GM19467 (cell line): ENCODE data around the gene CCDC33.

Source experiments
- ATAC-seq: cut with Tn5 transposase; IDR thresholded peaks from one replicate; pipeline ENCODE4 v1.9.1; 2021; ENCODE audit warnings: mild to moderate bottlenecking, moderate library complexity; ENCODE audit not compliant: unreplicated experiment

Gene CCDC33

DNA sequence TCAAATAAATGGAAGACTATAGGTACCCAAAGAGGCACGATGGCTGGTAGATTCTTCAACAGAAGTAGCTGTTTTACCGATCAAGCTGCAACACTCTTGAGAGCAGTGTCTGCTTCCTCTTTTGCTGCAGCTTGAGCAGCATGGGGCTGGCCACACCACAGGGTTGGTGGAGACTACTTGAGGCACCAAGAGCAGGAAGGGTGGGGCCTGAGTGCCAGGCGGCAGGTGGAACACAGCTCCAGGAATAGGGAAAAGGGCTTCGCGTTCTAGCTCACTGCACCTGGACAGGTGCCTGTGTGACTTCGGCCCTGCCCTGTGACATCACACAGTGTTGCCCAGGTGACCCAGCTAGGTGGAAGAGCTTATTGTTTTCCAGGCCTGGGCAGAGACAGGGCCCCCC lies at the start of gene CCDC33:
TSS of gene CCDC33 (plus strand) at position 365 of the 400 bp plus-strand sequence. CDS start 394 bp downstream, outside the sequence.
- no peak for ATAC-seq

DNA sequence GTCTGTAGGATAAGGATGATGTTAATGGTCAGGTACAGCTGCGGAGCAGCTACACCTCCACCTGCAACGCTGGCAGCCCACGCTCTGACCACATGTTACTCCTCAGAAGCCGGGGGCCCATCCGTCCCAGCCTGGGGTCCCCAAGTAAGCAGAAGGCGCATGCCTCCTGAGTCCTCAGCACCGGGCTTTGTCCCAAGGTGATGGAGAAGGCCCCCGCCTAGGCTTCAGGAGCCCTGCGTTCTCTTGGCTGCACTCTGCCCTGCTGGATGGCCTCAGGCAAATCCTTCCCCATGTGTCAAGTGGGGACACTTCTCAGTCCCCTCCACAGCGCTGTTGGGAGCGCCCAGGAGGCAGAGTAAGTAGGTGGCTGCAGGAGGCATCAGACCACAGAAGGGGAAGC lies 47.9 kb upstream of the CCDC33 start:
- no peak for ATAC-seq

DNA sequence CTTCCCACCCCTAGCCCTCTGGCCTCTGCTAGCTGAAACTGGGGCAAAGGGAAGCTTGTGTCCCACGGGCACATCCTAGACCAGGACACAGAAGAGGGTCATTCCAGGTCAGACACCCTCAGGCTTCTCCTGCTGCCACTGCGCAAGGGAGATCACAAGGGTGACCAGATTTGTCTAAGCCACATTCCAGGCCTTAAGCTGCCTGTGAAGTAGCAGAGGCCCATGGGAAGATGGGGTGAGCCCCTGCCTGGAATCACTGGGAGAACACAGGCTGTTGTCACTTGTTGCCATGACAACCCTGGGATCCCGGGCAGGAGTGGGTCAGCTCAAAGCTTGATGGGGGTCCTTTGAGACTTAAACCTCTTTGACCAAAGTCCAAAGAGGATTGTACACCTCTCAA lies 44.3 kb upstream of the CCDC33 start:
- no peak for ATAC-seq

DNA sequence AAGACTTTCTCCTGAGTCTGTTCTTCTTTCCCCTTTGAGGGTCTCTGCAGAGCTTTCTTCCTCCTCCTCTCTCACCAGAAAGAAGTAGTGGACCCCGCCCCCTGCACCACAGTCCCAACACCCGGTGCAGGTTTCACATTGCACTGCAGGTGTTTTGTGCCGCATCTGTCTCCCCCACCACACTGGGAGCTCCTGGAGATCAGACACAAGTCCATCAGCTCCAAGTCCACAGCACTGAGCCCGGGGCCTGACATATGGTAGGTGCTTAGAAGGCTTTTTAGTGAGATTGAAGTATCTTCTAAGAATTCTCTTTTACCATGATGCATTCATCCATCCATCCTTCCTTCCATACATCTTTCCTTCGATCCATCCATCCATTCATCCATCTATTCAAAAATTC lies 43.4 kb upstream of the CCDC33 start:
- ATAC-seq, result no peak

DNA sequence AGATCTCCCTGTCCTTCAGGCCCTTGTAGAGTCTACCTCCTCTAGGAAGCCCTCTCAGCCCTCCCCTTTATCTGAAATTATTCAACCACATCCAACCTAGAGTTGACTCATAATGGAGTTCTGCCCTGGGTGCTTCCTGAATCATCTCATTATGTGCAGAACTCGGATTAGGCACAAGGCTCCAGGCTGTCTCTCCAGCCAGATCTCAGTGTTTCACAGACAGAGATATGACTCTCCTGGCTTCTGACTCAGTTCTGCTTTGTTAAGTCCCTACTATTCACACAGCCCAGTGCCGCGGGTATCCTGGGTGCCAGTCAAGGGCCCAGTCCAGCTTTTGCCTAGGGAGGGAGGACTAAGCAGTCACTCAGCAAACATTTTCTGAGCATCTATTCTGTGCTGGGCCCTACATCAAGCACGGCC lies 42.8 kb upstream of the CCDC33 start:
- ATAC-seq, result no peak

DNA sequence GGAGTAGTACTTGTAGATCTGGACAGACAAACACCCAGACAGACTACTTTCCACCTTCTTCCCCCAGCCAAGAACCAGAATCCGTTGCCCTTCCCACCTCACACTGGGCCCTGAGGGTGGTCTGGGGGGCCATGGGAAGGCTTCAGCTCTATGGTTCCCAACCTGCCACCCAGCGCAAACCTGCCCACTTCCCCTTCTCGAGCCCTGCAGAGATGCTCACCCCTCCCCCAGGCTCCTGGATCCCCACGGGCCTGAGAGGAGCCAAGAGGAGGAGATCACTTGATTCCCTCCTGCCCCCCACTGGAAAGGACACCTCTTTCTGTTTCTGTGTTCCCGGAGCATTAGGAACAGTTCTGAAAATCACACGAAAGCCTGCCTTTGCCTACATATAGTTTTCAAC lies 42.2 kb upstream of the CCDC33 start:
- ATAC-seq, result no peak

DNA sequence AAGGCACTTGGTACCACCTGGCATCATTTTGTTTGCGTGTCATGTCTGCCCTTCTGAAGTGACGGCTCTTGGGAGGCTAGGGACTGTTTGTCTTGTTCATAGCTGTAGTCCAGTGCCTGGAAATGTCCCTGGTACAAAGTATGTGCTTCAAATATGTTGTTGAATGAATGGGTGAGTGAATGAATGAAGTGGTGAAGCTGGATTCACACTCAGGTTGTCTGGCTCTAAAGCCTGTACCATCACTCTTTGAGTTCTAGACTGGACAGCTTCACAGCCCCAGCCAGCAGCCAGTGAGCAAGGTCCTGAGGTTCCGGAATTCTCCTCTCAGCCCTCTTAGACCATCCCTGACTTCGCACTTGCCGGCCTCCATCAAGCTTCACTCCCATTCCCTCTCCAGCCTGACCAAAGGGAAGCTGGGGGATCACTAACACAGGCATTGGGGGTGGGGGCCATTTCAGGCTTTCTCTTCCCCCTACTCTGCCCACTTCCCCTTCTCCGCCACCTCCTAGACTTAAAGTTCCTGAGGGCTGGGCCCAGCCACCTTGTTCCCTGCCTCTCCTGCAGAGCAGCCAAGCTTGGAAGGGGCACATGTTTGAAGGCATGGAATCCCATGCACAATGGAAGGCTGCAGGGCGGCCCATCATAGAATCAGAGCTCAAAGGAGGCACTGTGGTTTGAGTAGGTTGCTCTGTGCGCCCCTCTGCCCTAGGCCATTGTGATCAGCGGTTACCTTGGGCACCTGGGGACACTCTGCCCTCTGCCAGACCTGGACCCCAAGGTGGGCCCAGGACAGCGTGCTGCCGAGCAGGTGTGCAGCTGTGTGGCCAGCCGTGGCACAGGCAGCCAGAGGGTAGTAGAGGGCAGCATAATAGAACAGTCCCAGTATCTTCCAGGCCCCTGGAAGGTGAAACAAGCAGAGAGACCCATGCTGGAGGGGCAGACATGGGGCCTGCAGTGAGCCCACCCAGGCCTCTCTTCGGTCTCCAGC lies 41.3 kb upstream of the CCDC33 start:
- no peak for ATAC-seq

DNA sequence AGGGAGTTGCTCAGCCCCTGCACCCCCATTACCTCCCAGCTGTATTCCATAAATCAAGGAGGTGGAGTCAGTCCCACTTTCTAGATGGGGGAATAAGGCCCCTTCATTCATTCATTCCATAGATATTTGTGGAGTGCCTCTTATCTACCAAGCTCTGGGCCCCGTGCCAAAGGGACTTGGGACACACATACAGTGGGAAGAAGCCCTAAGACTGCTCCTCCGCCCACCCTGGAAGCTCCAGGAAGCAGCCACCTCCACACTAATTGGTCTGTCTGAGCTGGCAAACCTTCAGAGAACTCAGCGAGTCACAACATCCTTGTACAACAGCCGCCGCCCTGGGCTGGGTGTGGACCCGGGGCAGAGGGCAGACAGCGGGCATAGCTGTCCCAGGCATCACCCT lies 40.0 kb upstream of the CCDC33 start:
- no peak for ATAC-seq

DNA sequence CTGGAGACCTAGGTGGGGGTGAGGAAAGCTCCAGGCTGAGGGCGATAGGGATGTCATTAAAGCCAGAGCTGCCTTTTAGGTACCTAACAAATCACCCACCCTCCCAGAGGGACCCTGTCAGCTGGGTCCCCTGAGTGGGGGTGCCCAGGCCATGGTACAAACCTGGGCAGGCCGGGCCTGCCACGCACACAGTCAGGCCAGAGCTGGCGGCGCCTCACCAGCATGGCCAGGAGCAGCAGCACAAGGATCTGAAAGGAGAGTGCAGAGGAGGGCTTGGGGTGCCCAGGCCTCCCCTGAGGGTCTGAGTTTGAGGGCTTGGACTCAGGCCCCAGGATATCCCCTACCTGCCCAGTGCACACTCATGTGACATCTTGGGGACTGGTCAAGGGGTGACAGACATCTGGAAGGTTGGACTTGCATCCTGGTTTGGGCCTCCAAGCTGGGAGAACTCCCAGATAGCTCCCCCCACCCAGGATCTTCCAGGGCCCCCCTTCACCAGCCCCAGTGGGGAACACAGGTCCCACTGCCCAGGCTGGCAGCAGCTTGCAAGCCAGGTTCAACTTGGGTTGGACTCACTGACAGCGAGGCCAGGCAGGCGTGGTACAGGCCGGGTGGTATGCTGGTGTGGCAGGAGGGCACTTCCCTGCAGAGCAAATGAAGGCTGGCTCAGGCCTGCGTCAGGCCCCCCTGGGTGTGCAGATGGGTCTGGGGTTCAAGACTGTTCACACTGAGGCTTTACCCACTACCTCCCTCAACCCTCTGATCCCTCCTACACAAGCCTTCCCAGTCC lies 38.8 kb upstream of the CCDC33 start:
- no peak for ATAC-seq

DNA sequence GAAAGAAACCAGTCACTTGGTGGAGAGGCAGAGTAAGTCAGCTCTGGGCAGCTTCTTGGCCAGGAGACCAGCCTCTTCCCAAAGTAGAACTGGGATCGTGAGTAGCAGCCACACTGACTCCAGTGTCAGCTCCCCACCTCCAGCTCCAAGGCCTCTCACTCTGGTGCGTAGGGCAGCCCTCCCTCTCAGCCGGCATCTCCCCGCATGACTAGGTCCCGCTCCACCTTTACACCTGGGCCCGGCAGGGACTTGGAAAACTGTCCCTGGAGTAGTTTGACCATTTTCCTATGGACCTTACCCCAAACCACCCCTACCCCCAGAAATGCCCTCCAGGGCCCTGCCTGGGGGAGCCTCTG lies 36.9 kb upstream of the CCDC33 start:
- ATAC-seq, result no peak

DNA sequence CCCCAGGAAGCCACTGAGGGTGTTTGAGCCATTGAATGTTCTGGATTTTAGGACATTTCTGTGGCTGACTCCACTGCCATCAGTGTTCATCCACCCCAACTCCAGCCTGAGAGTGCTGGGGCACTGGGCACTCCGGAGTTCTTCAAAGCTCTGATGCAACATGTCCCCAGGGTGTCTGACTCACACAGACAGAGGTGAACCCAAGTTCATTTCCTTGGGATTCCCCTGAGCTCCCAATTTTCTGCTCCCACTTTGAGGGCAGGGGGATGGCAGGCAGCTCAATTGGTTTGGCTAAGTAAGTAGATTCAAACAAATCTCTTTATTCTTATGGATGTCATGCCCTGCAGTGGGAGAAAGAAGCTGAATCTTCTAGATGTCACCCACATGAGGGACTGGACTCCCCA lies 35.7 kb upstream of the CCDC33 start:
- ATAC-seq, result no peak

DNA sequence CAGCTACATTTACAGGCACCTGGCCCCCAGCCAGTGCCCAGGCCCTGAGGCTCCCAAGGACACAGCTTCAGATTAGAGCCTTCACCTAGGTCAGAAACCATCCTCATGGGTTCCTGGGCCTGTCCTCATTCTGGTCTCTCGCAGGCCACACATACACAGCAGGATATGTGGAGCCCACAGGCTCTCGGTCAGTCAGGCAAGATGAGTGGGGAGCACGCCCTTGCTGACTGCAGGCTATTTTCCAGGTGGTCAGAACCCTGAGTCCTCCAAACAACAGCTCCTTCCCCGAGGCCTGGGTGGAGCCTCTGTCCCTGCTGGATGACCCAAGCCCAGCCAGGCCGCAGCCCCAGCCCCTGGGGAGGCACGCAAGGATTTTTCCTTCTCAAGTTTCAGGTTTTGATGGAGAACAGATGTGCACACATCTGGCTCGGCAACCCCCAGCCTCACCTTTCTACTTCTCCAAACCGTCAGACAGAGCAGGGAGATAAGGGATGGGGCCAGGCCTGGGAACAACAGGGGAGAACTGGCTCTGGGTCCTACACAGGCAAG lies 35.2 kb upstream of the CCDC33 start:
- ATAC-seq, result no peak

DNA sequence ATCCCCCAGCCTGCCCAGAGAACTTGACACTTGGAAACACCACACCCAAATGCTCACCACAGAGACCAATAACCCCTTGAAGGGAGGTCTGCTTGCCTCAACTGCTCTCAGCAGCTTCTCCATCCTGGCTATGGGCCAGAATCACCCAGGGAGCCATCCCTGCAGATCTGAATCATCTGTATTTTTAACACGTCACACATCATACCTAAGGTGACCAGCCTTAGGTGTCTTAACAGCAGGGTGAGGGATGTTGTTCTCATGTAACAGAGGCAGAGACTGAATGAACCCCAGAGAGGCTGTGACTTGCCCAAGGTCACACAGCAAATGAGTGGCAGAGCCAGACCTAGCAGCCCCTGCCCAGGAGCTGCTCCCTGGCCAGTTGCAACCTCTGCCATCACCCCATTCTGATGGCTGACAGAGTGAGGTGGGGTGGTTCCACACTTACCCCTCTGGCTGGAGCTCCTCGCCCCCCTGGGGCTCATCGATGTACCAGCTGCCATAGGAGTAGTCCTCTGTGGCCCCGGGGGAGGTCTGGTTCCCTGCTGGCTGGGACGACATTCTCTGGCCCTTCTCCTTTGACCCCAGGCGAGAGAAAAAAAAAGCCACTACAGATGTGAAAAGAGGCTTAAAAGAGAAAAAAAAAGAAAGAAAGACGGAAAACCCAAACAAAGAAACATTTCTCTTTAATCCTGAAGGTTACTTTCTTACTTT lies 34.3 kb upstream of the CCDC33 start:
- no peak for ATAC-seq

DNA sequence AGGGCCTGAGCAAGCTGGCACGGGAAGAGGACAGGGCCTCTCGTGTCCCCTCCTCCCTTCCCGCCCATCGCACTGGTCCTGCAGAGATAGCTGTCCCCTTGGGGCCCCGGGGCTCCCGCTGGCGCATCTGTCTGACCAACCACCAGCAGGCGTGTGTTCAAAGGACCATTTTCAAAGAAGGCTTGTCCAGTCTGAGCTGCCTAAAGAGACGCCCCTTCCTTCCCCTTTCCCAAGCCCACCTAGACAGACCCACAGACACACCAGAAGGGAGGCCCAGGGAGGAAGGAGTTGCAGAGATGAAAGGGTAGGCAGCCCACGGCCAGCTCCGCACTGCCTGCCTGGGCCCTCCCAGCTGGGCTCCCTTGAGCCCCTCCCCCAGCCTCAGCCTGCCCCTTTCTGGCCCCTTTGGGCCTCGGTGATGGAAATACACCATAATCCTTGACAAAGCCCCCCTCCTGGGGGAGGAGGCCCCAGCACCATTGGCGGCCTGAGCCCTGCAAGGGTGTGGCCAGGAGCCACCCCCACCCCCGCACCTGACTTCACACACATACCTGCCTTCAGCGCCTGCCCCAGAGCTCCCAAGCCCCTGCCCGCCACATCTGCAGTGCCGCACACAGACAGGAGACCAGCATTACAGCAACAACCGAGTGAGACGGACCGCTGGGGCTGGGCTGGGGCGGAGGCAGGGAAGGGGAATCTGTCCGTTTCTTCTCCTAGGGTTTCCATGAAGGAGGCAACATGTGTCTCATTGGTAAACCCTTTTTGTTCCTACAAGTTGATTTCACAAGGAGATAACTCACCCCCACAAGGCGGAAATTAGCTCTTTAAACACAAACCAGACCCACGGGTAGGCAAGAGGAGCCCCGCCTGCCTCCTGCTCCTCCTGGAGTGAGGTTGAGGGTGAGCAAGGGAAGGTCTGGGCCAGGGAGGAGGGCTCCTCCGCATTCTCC lies 33.4 kb upstream of the CCDC33 start, which contains the start of gene STRA6:
TSS of gene STRA6 (minus strand) at position 336 of the 950 bp plus-strand sequence. CDS start 520 bp downstream, outside the sequence.
- no peak for ATAC-seq

DNA sequence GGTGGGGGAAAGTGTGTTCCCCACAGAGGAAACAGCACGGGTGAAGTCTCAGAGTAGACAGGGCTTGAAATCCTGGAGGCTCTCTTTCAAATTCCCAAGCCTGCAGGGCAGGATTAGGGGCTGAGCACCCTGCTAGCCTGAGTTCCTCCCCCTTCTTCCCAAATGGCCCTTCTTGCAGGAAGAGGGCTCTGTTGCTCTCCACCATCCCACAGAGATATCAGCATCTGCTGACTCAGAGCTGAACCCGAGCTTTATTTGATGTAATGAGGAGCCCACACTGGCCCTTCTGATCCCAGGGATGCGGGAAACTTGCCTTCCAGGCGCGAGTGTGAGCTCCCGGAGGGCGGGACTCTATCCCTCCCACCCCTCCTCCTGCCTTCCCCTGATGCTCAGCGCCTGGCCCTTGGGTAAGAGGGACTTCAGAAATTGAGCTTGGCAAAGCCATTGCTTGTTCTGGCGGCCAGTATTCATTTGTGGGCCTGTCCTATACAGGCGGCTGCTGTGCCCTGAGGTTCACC lies 32.2 kb upstream of the CCDC33 start:
- no peak for ATAC-seq

DNA sequence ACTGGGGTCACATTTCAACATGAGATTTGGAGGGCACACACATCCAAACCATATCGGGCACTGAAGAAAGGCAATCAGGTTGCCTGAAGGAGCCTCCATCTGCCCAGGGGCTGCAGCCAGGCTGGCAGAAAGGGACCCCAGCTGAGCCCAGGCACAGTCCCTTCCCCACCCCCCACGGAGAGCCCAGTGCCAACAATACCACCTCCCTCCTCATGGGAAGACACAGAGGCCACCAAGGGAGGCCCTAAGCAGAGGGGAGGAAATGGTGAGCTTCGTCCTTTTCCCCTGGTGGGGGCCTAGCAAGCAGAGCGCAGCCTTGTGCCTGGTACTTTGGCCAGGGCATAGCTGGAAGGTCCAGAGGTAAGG lies 30.6 kb upstream of the CCDC33 start:
- no peak for ATAC-seq

DNA sequence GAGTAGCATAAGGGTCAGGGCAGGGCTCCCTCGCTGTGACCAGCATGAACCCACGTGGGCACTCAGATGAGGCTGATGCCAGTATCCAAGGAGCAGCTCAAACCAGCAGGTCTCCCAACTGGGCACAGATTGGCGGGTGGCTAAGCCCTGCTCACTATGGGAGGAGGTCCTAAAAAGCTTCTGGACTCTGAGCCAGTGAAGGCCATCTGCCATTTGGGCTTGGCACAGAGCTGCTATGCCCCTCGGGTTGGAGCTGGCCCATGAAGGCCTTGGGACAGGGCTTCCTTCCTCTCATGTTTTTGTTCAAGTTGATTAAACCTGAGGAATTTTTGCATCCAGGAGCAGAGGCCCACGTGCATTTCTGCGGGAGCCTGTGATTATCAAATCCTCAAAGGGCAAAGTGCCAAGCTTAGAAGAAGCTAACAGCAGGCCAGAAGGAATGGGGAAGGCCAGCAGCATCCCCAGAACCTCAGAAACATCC lies 29.3 kb upstream of the CCDC33 start:
- ATAC-seq, result no peak

DNA sequence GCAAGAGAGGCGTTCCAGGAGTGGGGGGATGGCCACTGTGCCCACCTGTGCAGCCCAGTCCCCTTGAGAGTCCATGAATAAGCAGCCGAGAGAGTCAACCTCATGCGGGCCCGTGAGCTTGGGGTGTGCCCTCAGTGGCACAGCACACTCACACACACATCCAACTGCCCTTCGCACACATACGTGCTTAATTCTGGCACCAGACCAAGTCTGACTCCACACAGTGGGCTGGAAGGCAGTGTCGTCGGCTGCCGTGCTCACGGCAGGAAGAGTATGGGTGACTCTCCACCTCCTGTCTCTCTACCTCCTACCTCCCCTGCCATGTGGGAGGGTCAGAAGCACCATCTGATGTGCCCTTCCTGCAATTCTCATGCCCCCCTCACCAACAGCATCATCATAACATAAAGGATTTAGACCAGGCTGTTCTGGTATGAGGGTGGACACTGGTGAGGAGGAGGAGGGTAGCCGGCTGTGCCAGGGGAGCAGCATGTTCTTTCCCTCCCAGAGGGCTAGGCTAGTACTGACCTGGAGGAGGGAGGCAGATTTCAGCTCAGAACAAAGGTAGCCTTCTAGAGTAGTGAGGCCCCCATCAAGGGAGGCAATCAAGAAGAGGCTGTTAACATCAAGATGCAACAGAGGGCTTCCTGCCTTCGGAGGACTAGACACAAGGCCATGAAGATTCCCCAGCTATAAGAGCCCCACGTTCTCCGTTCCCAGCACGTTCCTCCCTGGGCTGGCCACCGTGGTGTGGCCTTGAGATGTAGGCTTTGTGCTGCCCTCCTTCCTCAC lies 28.3 kb upstream of the CCDC33 start:
- ATAC-seq, result no peak

DNA sequence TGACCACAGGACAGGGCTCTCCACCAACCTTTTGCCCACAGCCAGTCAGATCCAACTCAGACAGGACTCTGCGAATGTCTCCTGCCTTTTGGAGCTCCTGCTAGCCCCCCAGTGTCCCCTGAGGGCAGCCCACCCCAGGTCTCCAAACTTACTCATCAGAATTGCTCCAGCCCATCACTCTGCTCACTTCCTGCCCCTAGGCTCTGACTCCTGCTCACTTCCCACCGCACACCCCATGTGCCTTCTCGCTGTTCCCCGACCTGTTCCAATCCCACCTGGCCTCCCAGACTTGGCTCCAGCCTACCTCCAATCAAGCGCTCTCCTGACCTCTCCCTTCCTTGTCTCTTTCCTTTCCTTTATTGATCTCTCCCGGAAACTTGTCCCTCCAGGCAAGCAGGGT lies 27.6 kb upstream of the CCDC33 start:
- ATAC-seq, result no peak
